GM23248 (cell line): ENCODE measurements around the gene ABCA2. TPM values are rescaled to one million over a fixed set of nuclear protein-coding genes. Genes with fewer than 3 reads are reported as not detected.

ENCODE experiments used
- DNase-seq: peaks from one replicate; pipeline ENCODE4 v3.0.0-alpha.2; 2015
- H2AFZ ChIP-seq: fragments of 200-600 bp; sonication (generic); 2 replicates; pipeline ENCODE4 v1.6.1; 2016; ENCODE audit warnings: antibody characterized with exemption
- H3F3A ChIP-seq: fragments of 200-600 bp; sonication (generic); 2 replicates; pipeline ENCODE4 v1.6.1; 2016; ENCODE audit warnings: mild to moderate bottlenecking, antibody characterized with exemption, mixed run types; ENCODE audit not compliant: insufficient read depth
- H3K27ac ChIP-seq: fragments of 200-600 bp; sonication (generic); 2 replicates; pipeline ENCODE4 v1.5.1; 2016; ENCODE audit warnings: mild to moderate bottlenecking
- H3K27me3 ChIP-seq: fragments of 200-600 bp; sonication (generic); replicated peaks from 2 replicates; pipeline ENCODE4 v1.6.1; 2016; ENCODE audit warnings: mild to moderate bottlenecking; ENCODE audit not compliant: insufficient read depth
- H3K36me3 ChIP-seq: fragments of 200-600 bp; sonication (generic); 2 replicates; pipeline ENCODE4 v1.6.1; 2016; ENCODE audit warnings: low read depth, mild to moderate bottlenecking
- H3K4me1 ChIP-seq: fragments of 200-600 bp; sonication (generic); 2 replicates; pipeline ENCODE4 v1.6.1; 2016; ENCODE audit warnings: mild to moderate bottlenecking; ENCODE audit not compliant: insufficient read depth
- H3K4me2 ChIP-seq: fragments of 200-600 bp; sonication (generic); one replicate; pipeline ENCODE4 v1.6.1; 2016; ENCODE audit warnings: mild to moderate bottlenecking; ENCODE audit not compliant: unreplicated experiment
- H3K4me3 ChIP-seq: fragments of 200-600 bp; sonication (generic); 2 replicates; pipeline ENCODE4 v1.5.1; 2016; ENCODE audit warnings: mild to moderate bottlenecking
- H3K79me2 ChIP-seq: fragments of 200-600 bp; sonication (generic); 2 replicates; pipeline ENCODE4 v1.6.1; 2016; ENCODE audit warnings: mild to moderate bottlenecking; ENCODE audit not compliant: insufficient read depth
- H3K9ac ChIP-seq: fragments of 200-600 bp; sonication (generic); 2 replicates; pipeline ENCODE4 v1.6.1; 2016; ENCODE audit warnings: mild to moderate bottlenecking
- H3K9me2 ChIP-seq: fragments of 200-600 bp; sonication (generic); 2 replicates; pipeline ENCODE4 v1.6.1; 2016; ENCODE audit warnings: mixed run types, mild to moderate bottlenecking, moderate library complexity; ENCODE audit not compliant: insufficient read depth
- H3K9me3 ChIP-seq: fragments of 200-600 bp; sonication (generic); one replicate; pipeline ENCODE4 v1.6.1; 2017; ENCODE audit warnings: low read depth
- H4K20me1 ChIP-seq: fragments of 200-600 bp; sonication (generic); 2 replicates; pipeline ENCODE4 v1.6.0; 2016; ENCODE audit not compliant: insufficient read depth
- EZH2 ChIP-seq: fragments of 200-600 bp; sonication (generic); IDR thresholded peaks from 2 replicates; pipeline ENCODE4 v1.6.1; 2018; ENCODE audit warnings: antibody characterized with exemption, mild to moderate bottlenecking; ENCODE audit not compliant: insufficient read depth, poor library complexity, severe bottlenecking
- EZH2phosphoT487 ChIP-seq: fragments of 200-600 bp; sonication (generic); IDR thresholded peaks from 2 replicates; pipeline ENCODE4 v1.6.1; 2018; ENCODE audit warnings: antibody characterized with exemption, moderate library complexity, mild to moderate bottlenecking, low read depth; ENCODE audit not compliant: insufficient read depth
- whole genome bisulfite sequencing, 2 experiments: methylation state at CpG; one replicate each; pipeline ENCODE4 v1.1.6; 2015 to 2017; ENCODE audit warnings: low lambda C conversion rate in 2 of 2, low coverage in 1 of 2; ENCODE audit errors: missing lambda C conversion rate in 2 of 2; 5-methylcytosine and 5-hydroxymethylcytosine counted together
- in situ Hi-C: fragments of 300-500 bp; cut with MboI; formaldehyde crosslinking; loops from 2 replicates; pipeline ENCODE4 v1.15.0; 2020
- polyA plus RNA-seq: library from polyadenylated mRNA; unstranded; fragments of >200 nt; fragmentation: Nextera tagmentation; extraction: Ambion mirVana; gene quantifications from 2 replicates; pipeline ENCODE4 v1.2.1, GENCODE V29; 2016
- total RNA-seq: library from RNA; depleted of rRNA; stranded (reverse); fragments of >200 nt; shearing (Covaris generic); gene quantifications from 2 replicates; pipeline ENCODE4 v1.2.3, GENCODE V29; 2014

Gene ABCA2
- total and polyA plus RNA-seq, 2 experiments from 2014 or later: 21.1 to 33.2 TPM

DNA sequence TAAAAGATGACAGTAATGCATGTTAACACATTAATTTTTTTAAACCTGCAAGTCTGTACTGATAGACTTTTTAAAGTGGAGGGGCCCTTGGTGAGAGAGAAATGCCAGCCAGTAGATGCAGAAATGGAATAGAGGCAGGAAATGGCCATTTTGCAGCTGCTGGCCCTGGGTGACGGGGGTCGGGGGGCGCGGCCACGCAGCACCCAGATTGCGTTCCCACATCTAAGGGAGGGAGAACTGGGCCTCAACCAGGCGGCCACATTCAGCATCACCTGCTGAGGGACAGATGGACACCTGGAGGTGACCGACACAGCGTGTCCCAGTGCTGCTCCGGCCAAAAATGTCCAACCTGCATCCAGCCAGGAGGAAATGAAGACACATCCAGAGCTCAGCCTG is 25.4 kb downstream of the ABCA2 start:
- in situ Hi-C loops: no loop called here
- TF ChIP-seq EZH2 (no peak), EZH2phosphoT487 (no peak)

DNA sequence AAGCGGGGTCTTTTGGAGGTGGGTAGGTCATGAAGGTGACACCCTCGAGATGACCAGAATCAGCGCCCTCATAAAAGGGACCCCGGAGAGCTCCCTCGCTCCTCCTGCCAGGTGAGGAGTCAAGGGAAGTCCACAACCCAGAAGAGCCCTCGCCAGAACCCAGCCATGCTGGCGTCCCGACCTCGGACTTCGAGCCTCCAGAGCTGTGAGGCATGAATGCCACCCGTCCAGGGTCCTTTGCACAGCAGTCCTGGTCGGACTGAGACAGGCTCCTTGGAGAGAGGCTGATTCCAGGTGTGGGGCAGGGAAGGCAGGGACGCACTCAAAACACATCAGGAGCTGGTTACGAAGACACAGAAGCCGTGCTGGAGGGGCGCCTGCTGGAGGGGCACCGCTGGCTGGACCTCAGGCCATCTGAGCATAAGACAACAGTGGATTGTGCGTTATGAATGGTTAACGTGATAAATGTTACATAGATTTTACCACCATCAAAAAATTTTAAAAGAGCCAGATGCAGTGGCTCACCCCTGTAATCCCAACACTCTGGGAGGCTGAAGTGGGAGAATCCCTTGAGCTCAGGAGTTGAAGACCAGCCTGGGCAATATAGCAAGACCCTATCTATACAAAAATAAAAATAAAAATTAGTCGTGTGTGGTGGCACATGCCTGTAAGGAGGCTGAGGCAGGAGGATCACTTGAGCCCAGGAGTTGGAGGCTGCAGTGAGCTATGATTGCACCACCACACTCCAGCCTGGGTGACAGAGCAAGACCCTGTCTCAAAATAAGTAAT is 26.0 kb downstream of the ABCA2 start:
- H3K9me3 ChIP-seq: no peaks in the 10 kb centered on the region
- H3K4me1 ChIP-seq: peaks cover 11% of the 10 kb centered on the region
- H3K9me2 ChIP-seq: no peaks in the 10 kb centered on the region
- no peak overlapping the region for H3K4me3 ChIP-seq
- no peaks in the 10 kb centered on the region for H3K36me3 ChIP-seq
- no peak overlapping the region for H3K4me2 ChIP-seq
- peaks cover 10% of the 10 kb centered on the region; the same call in 1 of the 2 replicates for H3F3A ChIP-seq
- H3K27ac ChIP-seq: no peak overlapping the region
- TF ChIP-seq EZH2: no peak
- no peak for TF ChIP-seq EZH2phosphoT487
- in situ Hi-C loops: no loop called here
- H3K79me2 ChIP-seq: no peaks in the 10 kb centered on the region
- no peaks in the 10 kb centered on the region for H3K27me3 ChIP-seq
- H2AFZ ChIP-seq: no peak overlapping the region
- no peak for DNase-seq
- no peaks in the 10 kb centered on the region for H4K20me1 ChIP-seq
- 64 to 66% methylated on average over 20 of the region's 20 CpGs for WGBS, 2 experiments
- H3K9ac ChIP-seq: no peak overlapping the region

More for the DNA sequence above, 25.4 kb downstream of the ABCA2 start:
- Histone ChIP-seq H3K4me3 (no peak overlapping the region), H3K4me1 (peaks cover 11% of the 10 kb centered on the region), H3K36me3 (no peaks in the 10 kb centered on the region), H2AFZ (no peak overlapping the region), H3K9ac (no peak overlapping the region), H3F3A (peaks cover 10% of the 10 kb centered on the region; the same call in 1 of the 2 replicates), H3K27ac (no peak overlapping the region), H3K4me2 (no peak overlapping the region), H3K79me2 (no peaks in the 10 kb centered on the region), H3K9me2 (no peaks in the 10 kb centered on the region), H3K27me3 (no peaks in the 10 kb centered on the region), H4K20me1 (no peaks in the 10 kb centered on the region), H3K9me3 (no peaks in the 10 kb centered on the region)
- no peak for DNase-seq
- whole genome bisulfite sequencing, 2 experiments: 82 to 86% methylated on average over 10 of the region's 10 CpGs

DNA sequence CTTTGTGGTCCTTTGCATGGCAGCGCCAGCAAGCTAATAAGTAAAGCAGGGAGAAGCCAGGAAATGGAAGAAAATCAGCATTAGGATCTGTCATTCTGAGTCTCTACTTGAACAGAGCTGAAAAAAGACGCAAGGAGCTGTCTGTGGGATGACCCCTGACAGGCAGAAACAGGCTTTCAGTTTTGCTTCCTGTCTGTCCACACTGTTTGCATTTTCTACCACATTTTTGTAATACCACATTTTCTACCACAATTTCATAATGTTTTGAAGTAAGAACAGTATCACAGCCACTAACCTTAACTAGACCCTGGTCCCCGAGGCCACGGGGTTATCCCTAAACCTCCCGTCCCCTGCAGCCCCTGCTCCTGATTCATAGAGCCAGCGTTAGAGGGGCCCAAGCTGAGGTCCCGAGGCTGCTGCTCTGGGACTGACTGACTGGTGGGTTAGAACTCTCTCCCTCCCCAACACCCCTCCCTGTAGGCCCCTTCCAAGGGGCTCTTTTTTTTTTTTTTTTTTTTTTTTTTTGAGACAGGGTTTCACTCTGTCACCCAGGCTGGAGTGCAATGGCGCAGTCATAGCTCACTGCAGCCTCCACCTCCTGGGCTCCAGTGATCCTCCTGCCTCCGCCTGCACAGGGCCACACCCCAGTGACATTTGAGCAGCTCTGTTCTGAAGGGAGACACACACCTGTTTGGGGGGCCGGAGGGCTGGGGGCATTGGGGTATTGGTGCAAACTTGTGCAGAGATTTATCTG is 27.7 kb downstream of the ABCA2 start:
- peak; percentile 59 for DNase-seq
- Histone ChIP-seq H3K27ac (peak overlapping the region; percentile 46; the same call in 1 of the 2 replicates), H3F3A (peaks cover 10% of the 10 kb centered on the region; the same call in 1 of the 2 replicates), H3K9ac (no peak overlapping the region), H4K20me1 (no peaks in the 10 kb centered on the region), H3K9me2 (no peaks in the 10 kb centered on the region), H3K36me3 (no peaks in the 10 kb centered on the region), H3K9me3 (no peaks in the 10 kb centered on the region), H3K79me2 (no peaks in the 10 kb centered on the region), H3K4me3 (no peak overlapping the region), H2AFZ (peak overlapping the region; percentile 68), H3K27me3 (no peaks in the 10 kb centered on the region), H3K4me1 (peaks cover 22% of the 10 kb centered on the region), H3K4me2 (no peak overlapping the region)
- in situ Hi-C loops: no loop called here
- whole genome bisulfite sequencing, 2 experiments: 72 to 73% methylated on average over 10 of the region's 10 CpGs
- TF ChIP-seq EZH2 (no peak), EZH2phosphoT487 (no peak)

DNA sequence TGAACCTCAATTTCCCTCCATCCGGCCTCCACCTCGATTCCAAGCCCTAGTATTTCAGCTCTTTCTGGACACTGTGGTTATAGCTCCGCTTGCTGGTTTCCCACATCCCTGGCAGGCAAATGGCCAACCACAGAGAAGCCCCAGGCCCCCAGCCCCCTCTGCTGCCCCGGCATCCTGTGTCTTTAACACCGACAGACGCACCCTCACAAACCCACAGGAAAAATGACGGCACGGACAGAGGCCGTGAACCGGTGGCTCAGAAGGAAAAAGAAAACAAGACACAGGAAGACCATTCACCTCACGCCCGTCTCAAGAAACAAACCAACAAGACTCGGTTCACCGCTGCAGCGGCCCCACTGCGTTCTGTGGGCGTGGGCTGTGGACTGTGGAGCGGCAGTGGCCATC is 30.2 kb downstream of the ABCA2 start:
- Histone ChIP-seq H3F3A (peaks cover 10% of the 10 kb centered on the region; the same call in 1 of the 2 replicates), H3K4me2 (no peak overlapping the region), H2AFZ (no peak overlapping the region), H3K4me1 (peaks cover 26% of the 10 kb centered on the region), H3K9ac (no peak overlapping the region), H4K20me1 (no peaks in the 10 kb centered on the region), H3K27me3 (no peaks in the 10 kb centered on the region), H3K9me2 (no peaks in the 10 kb centered on the region), H3K79me2 (0 out of 2 replicates have a peak, but pooled peaks cover 4% of the 10 kb centered on the region), H3K36me3 (no peaks in the 10 kb centered on the region), H3K4me3 (no peak overlapping the region), H3K9me3 (no peaks in the 10 kb centered on the region), H3K27ac (no peak overlapping the region)
- no peak for DNase-seq
- WGBS, 2 experiments: 80 to 91% methylated on average over 14 to 18 of the region's 18 CpGs
- TF ChIP-seq EZH2 (no peak), EZH2phosphoT487 (no peak)
- in situ Hi-C loops: no loop called here
